Amniotic epithelial cell (primary cell): ENCODE measurements around the gene SRSF10.
A peak's percentile ranks its signal among the peaks of the same experiment; 100 is the strongest.
"Not testable (repeated sequence)": the region's sequence is repeated elsewhere in the genome, so short reads cannot be mapped to it uniquely, and the experiment has no call there.

Experiments
- DNase-seq: peaks from one replicate; pipeline ENCODE4 v3.0.0-alpha.2; 2010; ENCODE audit warnings: low read depth

SRSF10 gene

GRCh38 chr1:23979881-23980727 lies at the start of gene SRSF10:
TSS of gene SRSF10 (minus strand) at chr1:23980327. CDS start at chr1:23980255, 72 bp downstream.
- DNase-seq: peak; percentile 97

GRCh38 chr1:24027838-24028468 lies 47.8 kb upstream of the SRSF10 start:
- peak; percentile 69 for DNase-seq

GRCh38 chr1:24022581-24023361 lies 42.6 kb upstream of the SRSF10 start:
- peak; percentile 89 for DNase-seq

- no peak for DNase-seq
Measured at GRCh38 chr1:24021403-24022266, 41.5 kb upstream of the SRSF10 start.

GRCh38 chr1:24020470-24020869 lies 40.3 kb upstream of the SRSF10 start:
- no peak for DNase-seq

GRCh38 chr1:24020025-24020424 lies 39.9 kb upstream of the SRSF10 start:
- peak; percentile 54 for DNase-seq

GRCh38 chr1:24018611-24019580 lies 38.8 kb upstream of the SRSF10 start:
- DNase-seq: peak; percentile 99

GRCh38 chr1:24015221-24016210 lies 35.4 kb upstream of the SRSF10 start:
- DNase-seq: peak; percentile 90

GRCh38 chr1:24012878-24013277 lies 32.8 kb upstream of the SRSF10 start:
- DNase-seq: not testable (repeated sequence)

- DNase-seq: no peak
Measured at GRCh38 chr1:24010650-24011049, 30.5 kb upstream of the SRSF10 start.

GRCh38 chr1:24009406-24009805 lies 29.3 kb upstream of the SRSF10 start:
- peak; percentile 81 for DNase-seq

GRCh38 chr1:24008574-24009184 lies 28.6 kb upstream of the SRSF10 start:
- not testable (repeated sequence) for DNase-seq

- no peak for DNase-seq
Measured at GRCh38 chr1:24007079-24007478, 27.0 kb upstream of the SRSF10 start.

GRCh38 chr1:24005163-24005562 lies 25.0 kb upstream of the SRSF10 start:
- DNase-seq: no peak

GRCh38 chr1:24004132-24004531 lies 24.0 kb upstream of the SRSF10 start:
- no peak for DNase-seq

GRCh38 chr1:24003331-24003972 lies 23.3 kb upstream of the SRSF10 start:
- DNase-seq: peak; percentile 94

GRCh38 chr1:24002695-24003094 lies 22.6 kb upstream of the SRSF10 start:
- DNase-seq: no peak

- no peak for DNase-seq
Measured at GRCh38 chr1:23999156-23999671, 19.1 kb upstream of the SRSF10 start.
